Astrocyte (in vitro differentiated cells and primary cell): ENCODE measurements around the gene DOCK2.

Experiments
- EZH2 ChIP-seq: IDR thresholded peaks from 2 replicates; pipeline ENCODE4 v1.6.1; 2012; ENCODE audit warnings: mild to moderate bottlenecking, low read length, inconsistent platforms; ENCODE audit not compliant: insufficient read depth
- TF ChIP-seq, protein P1 (sequence below): IDR thresholded peaks from 2 replicates; pipeline ENCODE4 v1.5.1; 2011; ENCODE audit warnings: low read depth, mild to moderate bottlenecking, inconsistent platforms, low read length, moderate library complexity; ENCODE audit not compliant: insufficient read depth

DNA sequence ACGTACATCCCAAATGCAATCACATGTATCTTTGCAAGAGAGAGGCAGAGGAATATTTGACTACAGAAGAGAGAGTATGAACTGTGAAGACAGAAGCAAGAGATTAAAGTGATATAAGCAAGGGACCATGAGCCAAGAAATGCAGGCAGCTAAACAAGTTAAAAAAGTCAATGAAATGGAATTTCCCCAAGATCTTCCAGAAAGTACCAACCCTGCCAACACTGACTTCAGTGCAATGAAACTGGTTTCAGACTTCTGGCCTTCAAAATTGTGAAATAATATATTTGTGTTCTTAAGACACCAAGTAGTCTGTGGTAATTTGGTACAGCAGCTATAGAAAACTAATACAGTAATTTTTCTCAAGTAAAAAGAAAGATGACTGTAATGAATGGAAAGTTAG lies 489.6 kb downstream of the DOCK2 start:
- TF ChIP-seq, protein P1, sequence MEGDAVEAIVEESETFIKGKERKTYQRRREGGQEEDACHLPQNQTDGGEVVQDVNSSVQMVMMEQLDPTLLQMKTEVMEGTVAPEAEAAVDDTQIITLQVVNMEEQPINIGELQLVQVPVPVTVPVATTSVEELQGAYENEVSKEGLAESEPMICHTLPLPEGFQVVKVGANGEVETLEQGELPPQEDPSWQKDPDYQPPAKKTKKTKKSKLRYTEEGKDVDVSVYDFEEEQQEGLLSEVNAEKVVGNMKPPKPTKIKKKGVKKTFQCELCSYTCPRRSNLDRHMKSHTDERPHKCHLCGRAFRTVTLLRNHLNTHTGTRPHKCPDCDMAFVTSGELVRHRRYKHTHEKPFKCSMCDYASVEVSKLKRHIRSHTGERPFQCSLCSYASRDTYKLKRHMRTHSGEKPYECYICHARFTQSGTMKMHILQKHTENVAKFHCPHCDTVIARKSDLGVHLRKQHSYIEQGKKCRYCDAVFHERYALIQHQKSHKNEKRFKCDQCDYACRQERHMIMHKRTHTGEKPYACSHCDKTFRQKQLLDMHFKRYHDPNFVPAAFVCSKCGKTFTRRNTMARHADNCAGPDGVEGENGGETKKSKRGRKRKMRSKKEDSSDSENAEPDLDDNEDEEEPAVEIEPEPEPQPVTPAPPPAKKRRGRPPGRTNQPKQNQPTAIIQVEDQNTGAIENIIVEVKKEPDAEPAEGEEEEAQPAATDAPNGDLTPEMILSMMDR = no peak
- no peak for TF ChIP-seq EZH2
